Measurements from ENCODE around the gene SLC39A12.
"Not testable (repeated sequence)": the region's sequence is repeated elsewhere in the genome, so short reads cannot be mapped to it uniquely, and the experiment has no call there.

The SLC39A12 gene

GRCh38 chr10:17951868-17952371 is at the start of gene SLC39A12:
Gene SLC39A12 (plus strand): TSS chr10:17951918. CDS start chr10:17953277, 1,359 bp downstream.
- peak; percentile 26 to 34 for DNase-seq (ENCODE audit: low read depth in 2 of 2)

DNA sequence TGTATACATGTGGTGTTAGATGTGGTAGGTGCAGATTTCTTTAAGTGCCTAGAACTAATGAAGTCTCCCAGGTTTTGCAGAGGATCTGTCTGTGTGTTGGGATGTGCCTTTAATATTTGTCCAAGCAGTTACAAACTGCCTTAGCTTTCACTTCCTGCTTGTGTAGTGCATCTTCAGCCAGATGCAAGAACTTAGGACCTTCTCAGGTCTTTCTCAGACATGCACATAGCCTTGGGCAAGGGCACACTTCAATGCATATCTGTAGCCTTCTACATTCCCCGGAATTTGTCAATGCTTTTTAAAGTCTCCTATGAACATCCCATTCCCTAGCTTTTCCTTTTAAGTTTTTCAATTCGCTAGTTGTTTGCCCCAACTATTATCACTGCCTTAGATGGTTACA is 47.2 kb upstream of the SLC39A12 start:
- DNase-seq (ENCODE audit: low read depth in 2 of 2) = no peak

- DNase-seq (ENCODE audit: low read depth in 2 of 2) = no peak
These were observed 46.2 kb upstream of the SLC39A12 start for GRCh38 chr10:17905491-17905890.

- DNase-seq (ENCODE audit: low read depth in 2 of 2) = no peak
These were observed 45.7 kb upstream of the SLC39A12 start for GRCh38 chr10:17906002-17906401.

- no peak for DNase-seq (ENCODE audit: low read depth in 2 of 2)
These were observed 44.1 kb upstream of the SLC39A12 start for GRCh38 chr10:17907641-17908040.

- peak; percentile 27 for DNase-seq (ENCODE audit: low read depth in 2 of 2)
These were observed 41.5 kb upstream of the SLC39A12 start for GRCh38 chr10:17910125-17910789.

DNA sequence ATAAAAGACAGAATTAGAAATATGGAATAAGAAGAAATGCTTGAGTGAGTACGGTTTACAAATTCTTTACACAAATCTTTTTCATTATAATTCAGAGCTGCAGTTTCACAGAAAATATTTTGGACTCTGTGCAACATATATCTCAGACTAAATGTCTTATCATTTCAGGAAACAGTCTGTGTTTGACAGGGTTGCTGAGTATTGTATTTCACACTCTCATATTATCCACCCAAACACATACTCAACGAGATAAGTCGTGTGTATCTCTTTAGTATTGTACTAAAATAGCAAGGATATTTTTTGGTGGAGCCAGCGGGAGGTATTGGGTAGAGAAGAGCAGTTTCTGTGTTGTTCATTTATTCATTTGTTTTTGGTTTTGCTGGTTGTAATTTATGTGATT is 39.0 kb upstream of the SLC39A12 start:
- DNase-seq (ENCODE audit: low read depth in 2 of 2) = no peak

DNA sequence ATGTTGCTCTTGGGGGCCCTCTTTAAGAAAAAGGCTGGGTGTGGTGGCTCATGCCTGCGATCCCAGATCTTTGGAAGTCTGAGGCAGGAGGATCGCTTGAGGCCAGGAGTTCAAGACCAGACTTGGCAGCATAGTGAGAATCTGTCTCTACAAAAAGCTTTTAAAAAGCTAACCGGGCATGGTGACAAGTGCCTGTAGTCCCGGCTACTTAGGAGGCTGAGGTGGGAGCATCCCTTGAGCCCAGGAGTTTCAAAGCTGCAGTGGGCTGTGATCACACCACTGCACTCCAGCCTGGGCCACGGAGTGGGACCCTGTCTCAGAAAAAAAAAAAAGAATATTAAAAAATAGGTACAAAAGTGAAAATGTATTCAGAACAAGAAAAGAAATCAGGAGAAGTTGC is 38.1 kb upstream of the SLC39A12 start:
- DNase-seq (ENCODE audit: low read depth in 2 of 2) = no peak

DNA sequence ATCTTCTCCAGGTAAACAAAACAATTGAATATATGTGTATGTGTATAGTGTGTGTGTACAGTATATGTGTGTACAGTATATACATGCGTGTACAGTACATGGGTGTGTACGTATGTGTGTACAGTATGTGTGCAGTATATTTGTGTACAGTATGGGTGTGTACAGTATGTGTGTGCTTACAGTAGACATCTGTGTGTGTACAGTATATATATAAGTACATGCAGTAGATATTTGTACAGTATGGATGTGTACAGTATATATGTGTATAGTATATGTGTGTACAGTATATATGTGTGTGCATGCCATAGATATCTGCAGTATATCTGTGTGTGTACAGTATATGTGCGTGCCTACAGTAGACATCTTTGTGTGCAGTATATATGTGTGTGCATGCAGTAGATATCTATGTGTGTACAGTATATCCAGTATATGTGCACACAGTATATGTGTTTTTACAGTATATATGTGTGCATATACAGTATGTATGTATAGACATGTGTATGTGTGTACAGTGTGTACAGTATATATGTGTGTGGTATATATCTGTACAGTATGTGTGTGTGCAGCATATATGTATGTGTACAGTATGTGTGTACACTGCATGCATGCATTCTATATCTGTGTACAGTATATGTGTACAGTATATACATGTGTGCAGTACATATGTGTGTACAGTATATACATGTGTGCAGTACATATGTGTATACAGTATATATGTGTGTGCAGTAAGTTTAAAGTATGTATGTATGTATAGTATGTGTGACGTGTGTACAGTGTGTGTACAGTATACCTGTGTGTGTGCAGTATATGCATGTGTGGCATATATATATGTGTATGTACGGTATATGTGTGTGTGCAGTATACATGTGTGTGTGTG is 37.3 kb upstream of the SLC39A12 start:
- DNase-seq (ENCODE audit: low read depth in 2 of 2) = no peak

- DNase-seq (ENCODE audit: low read depth in 2 of 2) = no peak
These were observed 36.5 kb upstream of the SLC39A12 start for GRCh38 chr10:17915181-17915580.

GRCh38 chr10:17918187-17918903 is 33.4 kb upstream of the SLC39A12 start:
- no peak for DNase-seq (ENCODE audit: low read depth in 2 of 2)

GRCh38 chr10:17921378-17921777 is 30.3 kb upstream of the SLC39A12 start:
- no peak for DNase-seq (ENCODE audit: low read depth in 2 of 2)

DNA sequence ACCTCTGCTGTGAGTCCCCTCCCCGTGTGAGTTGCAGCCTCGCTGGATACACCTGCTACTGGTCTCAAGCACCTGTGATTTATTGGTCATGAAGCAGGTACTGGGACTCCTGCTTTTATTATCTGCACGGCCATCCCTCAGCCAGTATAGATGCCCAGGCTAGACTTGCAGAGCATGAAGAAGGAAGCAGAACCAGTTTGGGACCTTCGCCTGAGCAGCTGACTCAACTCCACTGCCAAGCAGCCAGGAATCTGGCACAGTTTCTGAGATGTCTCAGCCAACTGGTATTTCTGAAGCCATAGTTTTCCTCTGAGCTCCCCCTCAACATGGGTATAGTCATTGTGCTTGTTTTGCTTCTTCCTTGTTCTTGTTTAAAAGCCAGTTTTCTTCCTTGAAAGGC is 28.0 kb upstream of the SLC39A12 start:
- DNase-seq (ENCODE audit: low read depth in 2 of 2) = peak; percentile 46 to 48

- no peak for DNase-seq (ENCODE audit: low read depth in 2 of 2)
These were observed 8.5 kb upstream of the SLC39A12 start for GRCh38 chr10:17943033-17943745.

DNA sequence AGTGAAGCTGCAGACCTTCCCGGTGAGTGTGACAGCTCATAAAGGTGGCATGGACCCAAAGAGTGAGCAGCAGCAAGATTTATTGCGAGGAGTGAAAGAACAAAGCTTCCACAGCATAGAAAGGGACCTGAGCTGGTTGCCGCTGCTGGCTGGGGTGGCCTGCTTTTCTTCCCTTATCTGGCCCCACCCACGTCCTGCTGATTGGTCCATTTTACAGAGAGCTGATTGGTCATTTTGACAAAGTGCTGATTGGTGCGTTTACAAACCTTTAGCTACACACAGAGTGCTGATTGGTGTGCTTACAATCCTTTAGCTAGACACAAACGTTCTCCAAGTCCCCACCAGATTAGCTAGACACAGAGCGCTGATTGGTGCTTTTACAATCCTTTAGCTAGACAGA is 1.4 kb upstream of the SLC39A12 start:
- DNase-seq (ENCODE audit: low read depth in 2 of 2) = not testable (repeated sequence)

DNA sequence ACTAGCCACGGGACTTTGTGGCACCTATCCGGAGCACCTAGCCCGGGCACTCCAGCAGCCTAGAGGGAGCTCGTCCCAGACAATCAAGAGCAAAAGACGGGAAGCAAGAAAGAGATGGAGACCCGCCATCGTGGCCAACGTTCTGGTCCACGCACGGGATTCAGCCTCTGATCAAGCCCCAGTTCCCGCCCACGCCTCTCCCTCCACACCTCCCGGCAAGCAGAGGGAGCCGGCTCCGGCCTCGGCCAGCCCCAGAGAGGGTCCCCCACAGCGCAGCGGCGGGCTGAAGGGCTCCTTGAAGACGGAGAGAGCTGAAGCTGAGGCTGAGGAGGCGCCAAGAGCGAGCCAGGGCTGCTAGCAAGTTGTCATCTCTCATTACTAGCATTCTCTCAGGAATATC is 992 bp upstream of the SLC39A12 start:
- no peak for DNase-seq (ENCODE audit: low read depth in 2 of 2)

- DNase-seq (ENCODE audit: low read depth in 2 of 2) = not testable (repeated sequence)
These were observed 2.7 kb downstream of the SLC39A12 start for GRCh38 chr10:17954372-17954771.

GRCh38 chr10:17954861-17955260 is 3.1 kb downstream of the SLC39A12 start:
- DNase-seq (ENCODE audit: low read depth in 2 of 2) = peak; percentile 7

- DNase-seq (ENCODE audit: low read depth in 2 of 2) = no peak
These were observed 6.3 kb downstream of the SLC39A12 start for GRCh38 chr10:17958049-17958448.

DNA sequence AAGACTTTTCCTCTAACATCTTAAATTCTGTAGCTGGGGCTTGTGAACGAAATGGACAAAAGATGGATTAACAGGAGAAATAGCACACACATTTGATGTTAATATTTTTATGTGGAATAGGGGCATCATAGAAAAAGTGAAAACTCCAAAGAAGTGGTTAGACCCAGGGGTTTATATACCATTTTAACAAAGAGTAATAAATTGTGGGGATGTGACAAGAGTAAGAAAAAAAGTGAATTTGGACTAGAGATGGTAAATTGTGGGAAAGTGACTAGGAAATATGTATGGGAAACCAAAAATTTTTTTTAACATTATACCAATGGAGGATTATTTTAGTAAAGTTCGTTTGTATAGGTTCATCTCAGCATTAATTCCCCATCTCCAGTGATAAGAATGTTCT is 8.2 kb downstream of the SLC39A12 start:
- DNase-seq (ENCODE audit: low read depth in 2 of 2) = no peak
